ENCODE results near the gene GRAP2. TPM values are rescaled to one million over a fixed set of nuclear protein-coding genes. Genes with fewer than 3 reads are reported as not detected.
"Not testable (repeated sequence)": the region's sequence is repeated elsewhere in the genome, so short reads cannot be mapped to it uniquely, and the experiment has no call there.

Gene GRAP2
- total RNA-seq, 1 experiment from 2014 or later = not detected

DNA sequence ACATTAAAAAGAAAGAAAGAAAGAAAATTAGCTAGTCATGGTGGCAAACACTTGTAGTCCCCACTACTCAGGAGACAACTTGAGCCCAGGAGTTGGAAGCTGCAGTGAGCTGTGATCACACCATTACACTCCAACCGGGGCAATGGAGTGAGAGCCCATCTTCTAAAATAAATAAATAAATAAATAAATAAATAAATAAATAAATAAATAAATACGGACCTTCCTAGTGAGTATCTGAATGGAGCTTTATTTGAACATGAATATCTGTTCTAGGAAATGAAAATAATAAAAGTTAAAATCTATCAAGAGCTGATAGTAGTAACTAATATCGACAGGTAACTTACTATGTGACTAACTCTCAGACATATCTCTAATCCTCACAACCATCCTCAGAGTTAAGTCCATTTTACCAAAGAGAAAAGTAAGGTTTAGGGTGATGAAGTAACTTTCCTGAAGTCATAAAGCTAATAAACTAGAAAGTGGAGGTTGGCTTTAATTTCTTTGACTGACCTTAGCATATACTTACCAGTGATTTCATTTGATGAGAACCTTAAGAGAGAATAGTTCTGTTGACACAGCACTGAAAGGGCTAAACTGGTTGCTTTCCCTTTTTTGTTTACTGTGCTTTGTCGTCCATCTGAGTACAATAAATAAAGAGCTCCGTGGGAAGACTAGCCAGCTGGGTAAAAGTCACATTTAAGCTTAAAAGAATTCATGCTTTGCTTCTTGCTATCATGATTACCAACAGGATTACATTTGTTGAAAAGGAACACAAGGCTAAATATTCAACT, 29.7 kb upstream of the GRAP2 start:
- H3K36me3 Mint-ChIP-seq (ENCODE audit: insufficient read depth, unreplicated experiment) = no peaks in the 10 kb centered on the region
- H3K4me1 Mint-ChIP-seq (ENCODE audit: low read depth, unreplicated experiment) = no peaks in the 10 kb centered on the region
- Histone ChIP-seq H3K27me3 (replicated peaks; ENCODE audit: control insufficient read depth, insufficient read depth, low read length) (no peaks in the 10 kb centered on the region), H3K4me1 (no peaks in the 10 kb centered on the region), H3K9me3 (no peaks in the 10 kb centered on the region), H3K36me3 (ENCODE audit: control insufficient read depth, insufficient read depth, low read length) (no peaks in the 10 kb centered on the region), H3K4me3 (ENCODE audit: low read depth, low read length) (no peak overlapping the region)
- intact Hi-C loops (cut with micrococcal nuclease; ENCODE audit: unreplicated experiment) = no loop called here
- POLR2A ChIA-PET = no interaction called here
- H3K9me3 Mint-ChIP-seq (ENCODE audit: unreplicated experiment) = no peaks in the 10 kb centered on the region
- TF ChIP-seq, protein P1, sequence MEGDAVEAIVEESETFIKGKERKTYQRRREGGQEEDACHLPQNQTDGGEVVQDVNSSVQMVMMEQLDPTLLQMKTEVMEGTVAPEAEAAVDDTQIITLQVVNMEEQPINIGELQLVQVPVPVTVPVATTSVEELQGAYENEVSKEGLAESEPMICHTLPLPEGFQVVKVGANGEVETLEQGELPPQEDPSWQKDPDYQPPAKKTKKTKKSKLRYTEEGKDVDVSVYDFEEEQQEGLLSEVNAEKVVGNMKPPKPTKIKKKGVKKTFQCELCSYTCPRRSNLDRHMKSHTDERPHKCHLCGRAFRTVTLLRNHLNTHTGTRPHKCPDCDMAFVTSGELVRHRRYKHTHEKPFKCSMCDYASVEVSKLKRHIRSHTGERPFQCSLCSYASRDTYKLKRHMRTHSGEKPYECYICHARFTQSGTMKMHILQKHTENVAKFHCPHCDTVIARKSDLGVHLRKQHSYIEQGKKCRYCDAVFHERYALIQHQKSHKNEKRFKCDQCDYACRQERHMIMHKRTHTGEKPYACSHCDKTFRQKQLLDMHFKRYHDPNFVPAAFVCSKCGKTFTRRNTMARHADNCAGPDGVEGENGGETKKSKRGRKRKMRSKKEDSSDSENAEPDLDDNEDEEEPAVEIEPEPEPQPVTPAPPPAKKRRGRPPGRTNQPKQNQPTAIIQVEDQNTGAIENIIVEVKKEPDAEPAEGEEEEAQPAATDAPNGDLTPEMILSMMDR (IDR thresholded peaks at IDR 0.05; ENCODE audit: insufficient read depth in 1 of 2, low read depth in 1 of 2, low read length in 1 of 2, severe bottlenecking in 1 of 2, unreplicated experiment in 1 of 2) = no peak
- CTCF ChIA-PET = no interaction called here
- H3K27ac Mint-ChIP-seq (ENCODE audit: unreplicated experiment) = no peak overlapping the region
- no peak overlapping the region for H3K4me3 Mint-ChIP-seq (ENCODE audit: unreplicated experiment)
- no peak for DNase-seq
- BruUV-seq (replicated peaks) = no TSS peak
- peaks cover 18% of the 10 kb centered on the region for H3K27me3 Mint-ChIP-seq (ENCODE audit: insufficient read depth, unreplicated experiment)

DNA sequence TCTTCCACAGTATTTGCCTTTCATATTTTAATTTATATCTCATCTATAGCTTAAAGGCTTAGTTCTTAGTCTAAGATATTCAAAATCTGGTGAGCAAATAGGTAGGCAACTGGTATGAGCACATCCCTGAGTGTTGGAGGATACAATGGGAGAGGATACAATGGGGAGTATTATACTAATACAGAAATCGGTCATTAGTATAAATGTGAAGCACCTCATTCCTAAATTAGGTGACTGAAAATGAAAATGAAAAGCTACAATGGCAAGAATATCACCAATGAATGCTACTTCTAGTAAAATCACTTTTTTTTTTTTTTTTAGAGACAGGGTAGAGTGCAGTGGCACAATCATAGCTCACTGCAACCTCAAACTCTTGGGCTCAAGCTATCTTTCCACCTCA, 28.3 kb upstream of the GRAP2 start:
- no TSS peak for BruUV-seq (replicated peaks)
- POLR2A ChIA-PET = no interaction called here
- intact Hi-C loops (cut with micrococcal nuclease; ENCODE audit: unreplicated experiment) = no loop called here
- TF ChIP-seq, protein P1 (IDR thresholded peaks at IDR 0.05; ENCODE audit: insufficient read depth in 1 of 2, low read depth in 1 of 2, low read length in 1 of 2, severe bottlenecking in 1 of 2, unreplicated experiment in 1 of 2) = no peak
- Mint-ChIP-seq H3K36me3 (ENCODE audit: insufficient read depth, unreplicated experiment) (no peaks in the 10 kb centered on the region), H3K9me3 (ENCODE audit: unreplicated experiment) (no peaks in the 10 kb centered on the region), H3K27ac (ENCODE audit: unreplicated experiment) (no peak overlapping the region), H3K27me3 (ENCODE audit: insufficient read depth, unreplicated experiment) (peaks cover 16% of the 10 kb centered on the region), H3K4me3 (ENCODE audit: unreplicated experiment) (no peak overlapping the region), H3K4me1 (ENCODE audit: low read depth, unreplicated experiment) (no peaks in the 10 kb centered on the region)
- H3K27me3 ChIP-seq (replicated peaks; ENCODE audit: control insufficient read depth, insufficient read depth, low read length) = no peaks in the 10 kb centered on the region
- H3K4me1 ChIP-seq = no peaks in the 10 kb centered on the region
- DNase-seq = no peak
- CTCF ChIA-PET = no interaction called here
- H3K9me3 ChIP-seq = no peaks in the 10 kb centered on the region
- no peak overlapping the region for H3K4me3 ChIP-seq (ENCODE audit: low read depth, low read length)
- no peaks in the 10 kb centered on the region for H3K36me3 ChIP-seq (ENCODE audit: control insufficient read depth, insufficient read depth, low read length)

DNA sequence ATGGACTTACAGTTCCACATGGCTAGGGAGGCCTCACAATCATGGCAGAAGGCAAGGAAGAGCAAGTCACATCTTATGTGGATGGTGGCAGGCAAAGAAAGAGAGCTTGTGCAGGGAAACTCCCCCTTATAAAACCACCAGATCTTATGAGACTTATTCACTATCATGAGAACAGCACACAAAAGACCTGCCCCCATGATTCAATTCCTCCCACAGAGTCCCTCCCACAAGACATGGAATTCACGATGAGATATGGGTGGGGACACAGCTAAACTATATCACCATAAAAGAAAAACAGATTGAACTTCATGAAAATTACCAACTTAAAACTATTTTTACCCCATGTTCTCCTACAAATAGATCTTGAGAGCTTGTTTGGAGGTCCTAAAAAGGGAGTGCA, 26.9 kb upstream of the GRAP2 start:
- H3K9me3 ChIP-seq = no peaks in the 10 kb centered on the region
- Mint-ChIP-seq H3K27ac (ENCODE audit: unreplicated experiment) (no peak overlapping the region), H3K9me3 (ENCODE audit: unreplicated experiment) (no peaks in the 10 kb centered on the region), H3K27me3 (ENCODE audit: insufficient read depth, unreplicated experiment) (peaks cover 20% of the 10 kb centered on the region), H3K36me3 (ENCODE audit: insufficient read depth, unreplicated experiment) (no peaks in the 10 kb centered on the region), H3K4me1 (ENCODE audit: low read depth, unreplicated experiment) (no peaks in the 10 kb centered on the region), H3K4me3 (ENCODE audit: unreplicated experiment) (no peak overlapping the region)
- TF ChIP-seq, protein P1 (IDR thresholded peaks at IDR 0.05; ENCODE audit: insufficient read depth in 1 of 2, low read depth in 1 of 2, low read length in 1 of 2, severe bottlenecking in 1 of 2, unreplicated experiment in 1 of 2) = no peak
- H3K27me3 ChIP-seq (replicated peaks; ENCODE audit: control insufficient read depth, insufficient read depth, low read length) = no peaks in the 10 kb centered on the region
- no peak for DNase-seq
- POLR2A ChIA-PET = no interaction called here
- H3K36me3 ChIP-seq (ENCODE audit: control insufficient read depth, insufficient read depth, low read length) = no peaks in the 10 kb centered on the region
- intact Hi-C loops (cut with micrococcal nuclease; ENCODE audit: unreplicated experiment) = no loop called here
- BruUV-seq (replicated peaks) = no TSS peak
- no peak overlapping the region for H3K4me3 ChIP-seq (ENCODE audit: low read depth, low read length)
- H3K4me1 ChIP-seq = no peaks in the 10 kb centered on the region
- CTCF ChIA-PET = no interaction called here

DNA sequence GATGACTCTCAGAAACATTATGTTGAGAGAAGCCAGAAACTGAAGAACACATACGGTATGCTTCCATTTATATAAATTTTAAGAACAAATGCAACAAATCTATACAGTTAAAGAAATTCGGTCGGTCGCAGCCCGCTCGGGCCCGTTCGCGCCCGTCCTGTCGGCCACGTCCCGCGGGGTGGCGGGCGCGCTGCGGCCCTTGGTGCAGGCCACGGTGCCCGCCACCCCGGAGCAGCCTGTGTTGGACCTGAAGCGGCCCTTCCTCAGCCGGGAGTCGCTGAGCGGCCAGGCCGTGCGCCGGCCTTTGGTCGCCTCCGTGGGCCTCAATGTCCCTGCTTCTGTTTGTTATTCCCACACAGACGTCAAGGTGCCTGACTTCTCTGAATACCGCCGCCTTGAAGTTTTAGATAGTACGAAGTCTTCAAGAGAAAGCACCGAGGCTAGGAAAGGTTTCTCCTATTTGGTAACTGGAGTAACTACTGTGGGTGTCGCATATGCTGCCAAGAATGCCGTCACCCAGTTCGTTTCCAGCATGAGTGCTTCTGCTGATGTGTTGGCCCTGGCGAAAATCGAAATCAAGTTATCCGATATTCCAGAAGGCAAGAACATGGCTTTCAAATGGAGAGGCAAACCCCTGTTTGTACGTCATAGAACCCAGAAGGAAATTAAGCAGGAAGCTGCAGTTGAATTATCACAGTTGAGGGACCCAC, 25.6 kb upstream of the GRAP2 start:
- H3K4me3 ChIP-seq (ENCODE audit: low read depth, low read length) = peak overlapping the region; percentile 18; the same call in 1 of the 2 replicates
- H3K9me3 ChIP-seq; H3K4me1 Mint-ChIP-seq (ENCODE audit: low read depth, unreplicated experiment); intact Hi-C loops (cut with micrococcal nuclease; ENCODE audit: unreplicated experiment); H3K4me3 Mint-ChIP-seq (ENCODE audit: unreplicated experiment); H3K9me3 Mint-ChIP-seq (ENCODE audit: unreplicated experiment); H3K36me3 Mint-ChIP-seq (ENCODE audit: insufficient read depth, unreplicated experiment); BruUV-seq (replicated peaks); H3K36me3 ChIP-seq (ENCODE audit: control insufficient read depth, insufficient read depth, low read length); CTCF ChIA-PET; H3K27ac Mint-ChIP-seq (ENCODE audit: unreplicated experiment); POLR2A ChIA-PET; H3K27me3 ChIP-seq (replicated peaks; ENCODE audit: control insufficient read depth, insufficient read depth, low read length); H3K4me1 ChIP-seq: not testable (repeated sequence)
- H3K27me3 Mint-ChIP-seq (ENCODE audit: insufficient read depth, unreplicated experiment) = peaks cover 17% of the 10 kb centered on the region
- DNase-seq = peak in 1 of 2 experiments; percentile 2
